ENCODE measurements around the gene OCSTAMP. TPM values are rescaled to one million over a fixed set of nuclear protein-coding genes. Genes with fewer than 3 reads are reported as not detected.

The OCSTAMP gene
- total and polyA plus RNA-seq, 2 donors (not counting 3 experiments of a cell fraction or from before 2014, with no cell fraction given) = not detected

DNA sequence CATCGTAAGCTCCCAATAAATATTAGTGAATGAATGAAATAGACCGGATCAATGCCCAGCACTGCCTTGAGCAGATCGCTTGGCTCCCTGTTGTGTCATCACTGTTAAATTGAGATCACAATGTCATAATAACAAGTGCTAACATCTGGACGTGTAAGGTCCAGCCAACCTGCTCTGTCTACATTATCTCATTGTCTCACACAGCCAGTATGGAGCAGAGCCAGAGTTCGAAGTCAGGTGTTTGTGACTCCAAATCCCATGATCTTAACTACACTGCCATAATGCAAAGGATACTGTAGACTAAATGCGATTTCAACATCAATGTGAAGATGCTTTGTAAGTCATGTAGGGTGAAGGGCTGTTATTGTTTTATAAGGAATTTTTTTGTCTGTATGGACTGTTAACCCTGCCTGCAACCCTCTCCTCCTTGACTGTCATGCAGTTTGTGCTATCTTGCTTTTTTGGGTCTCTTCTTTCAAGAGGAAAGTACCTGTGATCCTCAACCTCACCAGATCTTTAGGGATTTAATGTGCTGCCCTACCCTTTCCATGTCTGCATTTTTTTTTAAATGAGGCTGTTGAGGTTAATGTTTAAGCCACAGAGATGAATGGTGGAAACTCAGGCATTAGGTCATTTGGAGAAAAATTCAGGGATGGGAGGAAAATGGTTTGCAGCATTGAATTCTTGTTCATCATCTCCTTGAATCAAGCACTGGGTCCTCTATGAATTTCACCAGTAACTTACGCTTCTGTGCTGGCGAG lies 49.0 kb upstream of the OCSTAMP start:
- Histone ChIP-seq H3K79me2 (ENCODE audit: control insufficient read depth, insufficient read depth, low read length) (no peaks in the 10 kb centered on the region), H3K4me3 (replicated peaks in 1 of 3; ENCODE audit: insufficient read depth in 1 of 3, low read depth in 1 of 3, low read length in 3 of 3) (no peak overlapping the region), H3K4me1 (ENCODE audit: control insufficient read depth, extremely low read depth, insufficient read depth, low read length) (no peaks in the 10 kb centered on the region), H3K27me3 (ENCODE audit: control insufficient read depth in 2 of 2, insufficient read depth in 2 of 2, low read length in 2 of 2) (no peaks in the 10 kb centered on the region), H2AFZ (ENCODE audit: low read depth, low read length) (no peak overlapping the region), H3K4me2 (ENCODE audit: insufficient read depth, low read length) (no peak overlapping the region), H3K9ac (replicated peaks; ENCODE audit: extremely low read depth, insufficient read depth, low read length) (no peak overlapping the region), H3K36me3 (ENCODE audit: control insufficient read depth in 2 of 2, extremely low read depth in 1 of 2, insufficient read depth in 2 of 2, low read length in 2 of 2) (no peaks in the 10 kb centered on the region), H4K20me1 (replicated peaks; ENCODE audit: control insufficient read depth, extremely low read depth, insufficient read depth, low read length) (no peaks in the 10 kb centered on the region), H3K27ac (ENCODE audit: insufficient read depth, low read depth, low read length) (no peak overlapping the region), H3K9me1 (replicated peaks; ENCODE audit: control insufficient read depth, extremely low read depth, insufficient read depth, low read length) (no peaks in the 10 kb centered on the region), H3K9me3 (replicated peaks; ENCODE audit: control insufficient read depth, insufficient read depth, low read length) (no peaks in the 10 kb centered on the region)
- intact Hi-C loops (cut with micrococcal nuclease) (no loop called here), dilution Hi-C loops (cut with MboI; ENCODE audit: extremely low pct_ligation_motif_present, low sequenced_read_pairs) (no loop called here)
- DNase-seq (ENCODE audit: low read depth, low spot score) (no peak), FAIRE-seq (no peak)
- TF ChIP-seq POLR2AphosphoS5 (IDR thresholded peaks at IDR 0.05; ENCODE audit: insufficient read depth, low read depth, low read length) (no peak), FOS (IDR thresholded peaks at IDR 0.05; ENCODE audit: borderline replicate concordance, insufficient read depth, low read length) (no peak), EZH2 (IDR thresholded peaks at IDR 0.05; ENCODE audit: borderline replicate concordance, low read depth, low read length, severe bottlenecking) (no peak), MYC (IDR thresholded peaks at IDR 0.05; ENCODE audit: low read depth, low read length) (no peak), POLR2A (IDR thresholded peaks at IDR 0.05; ENCODE audit: low read depth, low read length) (no peak), JUN (IDR thresholded peaks at IDR 0.05; ENCODE audit: borderline replicate concordance, insufficient read depth, insufficient read length, low read depth) (no peak), GATA2 (IDR thresholded peaks at IDR 0.05; ENCODE audit: insufficient read depth, insufficient read length, low read depth, low read length) (no peak)
- TF ChIP-seq, protein P1, sequence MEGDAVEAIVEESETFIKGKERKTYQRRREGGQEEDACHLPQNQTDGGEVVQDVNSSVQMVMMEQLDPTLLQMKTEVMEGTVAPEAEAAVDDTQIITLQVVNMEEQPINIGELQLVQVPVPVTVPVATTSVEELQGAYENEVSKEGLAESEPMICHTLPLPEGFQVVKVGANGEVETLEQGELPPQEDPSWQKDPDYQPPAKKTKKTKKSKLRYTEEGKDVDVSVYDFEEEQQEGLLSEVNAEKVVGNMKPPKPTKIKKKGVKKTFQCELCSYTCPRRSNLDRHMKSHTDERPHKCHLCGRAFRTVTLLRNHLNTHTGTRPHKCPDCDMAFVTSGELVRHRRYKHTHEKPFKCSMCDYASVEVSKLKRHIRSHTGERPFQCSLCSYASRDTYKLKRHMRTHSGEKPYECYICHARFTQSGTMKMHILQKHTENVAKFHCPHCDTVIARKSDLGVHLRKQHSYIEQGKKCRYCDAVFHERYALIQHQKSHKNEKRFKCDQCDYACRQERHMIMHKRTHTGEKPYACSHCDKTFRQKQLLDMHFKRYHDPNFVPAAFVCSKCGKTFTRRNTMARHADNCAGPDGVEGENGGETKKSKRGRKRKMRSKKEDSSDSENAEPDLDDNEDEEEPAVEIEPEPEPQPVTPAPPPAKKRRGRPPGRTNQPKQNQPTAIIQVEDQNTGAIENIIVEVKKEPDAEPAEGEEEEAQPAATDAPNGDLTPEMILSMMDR (IDR thresholded peaks at IDR 0.05; ENCODE audit: extremely low read depth in 1 of 2, insufficient read depth in 1 of 2, low read depth in 1 of 2, low read length in 2 of 2) = no peak
- TF ChIP-seq, protein P2, sequence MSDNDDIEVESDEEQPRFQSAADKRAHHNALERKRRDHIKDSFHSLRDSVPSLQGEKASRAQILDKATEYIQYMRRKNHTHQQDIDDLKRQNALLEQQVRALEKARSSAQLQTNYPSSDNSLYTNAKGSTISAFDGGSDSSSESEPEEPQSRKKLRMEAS (IDR thresholded peaks at IDR 0.05; ENCODE audit: insufficient read depth, insufficient read length) = no peak
- POLR2A ChIA-PET = no interaction called here
- no TSS peak for BruUV-seq (replicated peaks)
- CTCF ChIA-PET = no interaction called here

Data from endothelial cell of umbilical vein (primary cell).